GM21360 (cell line): ENCODE measurements around the gene RFPL1.
"Not testable (repeated sequence)": the region's sequence is repeated elsewhere in the genome, so short reads cannot be mapped to it uniquely, and the experiment has no call there.

ENCODE experiments used
- ATAC-seq: cut with Tn5 transposase; IDR thresholded peaks from one replicate; pipeline ENCODE4 v1.9.1; 2021; ENCODE audit warnings: mild to moderate bottlenecking, moderate library complexity; ENCODE audit not compliant: unreplicated experiment

Gene RFPL1

GRCh38 chr22:29438283-29438682, at the start of gene RFPL1:
TSS of gene RFPL1 (plus strand) at chr22:29438583.
- not testable (repeated sequence) for ATAC-seq

DNA sequence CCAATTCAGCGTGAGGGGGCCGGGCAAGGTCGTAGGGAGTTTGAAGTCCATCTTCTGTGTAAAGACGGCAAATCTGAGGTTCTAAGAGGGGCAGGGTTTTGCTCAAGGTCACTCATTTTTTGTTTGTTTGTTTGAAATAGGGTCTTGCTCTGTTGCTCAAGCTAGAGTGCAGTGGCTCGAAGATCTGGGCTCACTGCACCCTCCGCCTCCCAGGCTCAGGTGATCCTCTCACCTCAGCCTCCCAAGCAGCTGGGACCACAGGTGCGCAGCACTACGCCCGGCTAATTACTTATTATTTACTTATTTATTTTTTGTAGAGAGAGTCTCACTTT, 49.7 kb upstream of the RFPL1 start:
- ATAC-seq: no peak

GRCh38 chr22:29390270-29390669, 48.1 kb upstream of the RFPL1 start:
- ATAC-seq: no peak

GRCh38 chr22:29391546-29391945, 46.8 kb upstream of the RFPL1 start:
- ATAC-seq: no peak

DNA sequence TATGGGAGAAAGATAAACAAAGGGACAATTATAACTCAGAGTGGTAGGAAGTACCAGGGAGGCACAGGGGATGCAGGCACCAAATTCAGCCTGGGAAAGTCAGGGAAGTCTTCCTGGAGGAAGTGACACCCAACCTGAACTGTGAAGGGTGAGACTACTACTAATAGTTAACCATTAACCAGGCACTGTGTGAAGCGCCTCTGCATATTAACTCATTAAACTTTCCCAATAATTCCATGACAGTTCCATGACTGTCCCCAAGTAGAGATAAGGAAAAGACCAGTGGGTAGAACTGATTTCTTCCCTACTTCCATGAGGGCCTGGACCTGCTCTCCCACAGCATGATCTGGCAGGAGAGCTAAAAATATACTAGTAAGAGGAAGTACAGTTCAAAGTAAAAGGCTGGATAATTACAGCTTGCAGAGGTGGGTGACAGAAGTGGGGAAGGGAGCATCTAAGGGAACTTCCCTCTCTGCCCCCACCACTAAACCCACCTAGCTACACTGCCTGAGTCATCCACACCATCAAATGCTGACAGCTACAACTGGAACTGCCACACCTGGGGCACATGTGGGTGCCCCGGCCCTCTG, 45.3 kb upstream of the RFPL1 start:
- ATAC-seq: no peak

GRCh38 chr22:29394931-29395581, 43.3 kb upstream of the RFPL1 start:
- no peak for ATAC-seq

DNA sequence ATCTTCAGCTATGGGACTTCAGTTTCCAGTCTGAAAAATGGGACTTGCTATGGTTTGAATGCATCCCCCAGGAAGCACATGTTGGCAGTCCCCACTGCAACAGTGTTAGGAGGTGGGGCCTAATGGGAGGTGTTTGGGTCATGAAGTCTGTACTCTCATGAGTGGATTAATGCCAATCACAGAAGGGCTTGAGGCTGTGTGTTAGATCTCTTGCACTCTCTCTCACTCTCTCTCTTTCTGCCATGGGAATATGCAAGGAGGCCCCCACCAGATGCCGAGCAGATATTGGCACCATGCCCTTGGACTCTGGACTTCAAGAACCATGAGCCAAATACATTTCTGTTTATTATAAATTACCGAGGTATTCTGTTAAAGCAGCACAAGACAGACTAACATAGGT, 42.3 kb upstream of the RFPL1 start:
- ATAC-seq: no peak

GRCh38 chr22:29397791-29398190, 40.6 kb upstream of the RFPL1 start:
- ATAC-seq: no peak

- ATAC-seq: no peak
Observed at GRCh38 chr22:29400576-29400975, 37.8 kb upstream of the RFPL1 start.

GRCh38 chr22:29401538-29401937, 36.8 kb upstream of the RFPL1 start:
- not testable (repeated sequence) for ATAC-seq

DNA sequence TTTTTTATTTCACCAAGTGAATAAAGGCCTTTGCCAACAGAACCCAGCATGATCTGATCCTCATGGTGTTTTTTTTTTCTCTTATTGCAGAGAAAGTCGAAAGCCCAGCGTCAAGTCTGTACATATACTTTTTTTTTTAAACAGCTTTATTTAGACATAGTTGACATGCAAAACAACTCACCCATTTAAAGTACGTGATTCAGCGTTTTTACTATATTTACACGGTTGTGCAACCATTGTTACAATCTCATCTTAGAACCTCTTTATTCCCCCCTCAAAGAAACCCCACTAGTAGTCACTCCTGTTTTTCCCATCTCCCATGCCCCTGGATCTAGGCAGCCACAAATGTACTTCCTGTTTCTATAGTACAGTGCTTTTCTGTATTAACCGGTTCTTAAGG, 29.4 kb upstream of the RFPL1 start:
- no peak for ATAC-seq

DNA sequence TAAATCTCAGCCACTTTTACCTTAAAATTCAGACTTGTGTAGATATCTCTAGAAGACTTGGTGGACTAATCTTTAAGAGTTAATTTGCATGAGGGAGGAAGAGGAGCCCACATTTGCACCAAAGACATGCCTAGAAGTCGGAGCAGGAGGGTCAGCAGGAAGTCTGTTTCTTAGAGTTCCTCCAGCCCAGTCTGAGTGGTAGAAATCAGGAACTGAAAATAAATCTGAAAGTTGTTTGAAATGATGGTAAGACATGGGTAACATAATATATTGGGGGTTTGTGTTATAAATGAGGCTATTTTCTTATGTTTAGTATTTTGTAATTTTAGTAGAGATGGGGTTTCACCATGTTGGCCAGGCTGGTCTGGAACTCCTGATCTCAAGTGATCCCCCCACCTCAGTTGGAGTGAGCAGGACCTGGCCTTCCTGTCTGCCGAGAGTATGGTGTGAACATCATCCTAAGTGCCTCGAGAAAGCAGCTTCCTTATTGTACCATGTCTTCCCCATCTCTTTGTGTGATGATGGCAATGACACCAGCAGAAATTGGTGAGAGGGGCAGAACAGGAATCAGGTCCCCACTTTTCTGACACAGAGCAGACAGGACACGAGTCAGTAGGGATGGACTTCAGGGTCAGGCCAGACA, 26.7 kb upstream of the RFPL1 start:
- not testable (repeated sequence) for ATAC-seq

GRCh38 chr22:29412772-29413171, 25.6 kb upstream of the RFPL1 start:
- ATAC-seq: not testable (repeated sequence)

- not testable (repeated sequence) for ATAC-seq
Observed at GRCh38 chr22:29414951-29415591, 23.3 kb upstream of the RFPL1 start.

GRCh38 chr22:29418704-29419103, 19.7 kb upstream of the RFPL1 start:
- not testable (repeated sequence) for ATAC-seq

DNA sequence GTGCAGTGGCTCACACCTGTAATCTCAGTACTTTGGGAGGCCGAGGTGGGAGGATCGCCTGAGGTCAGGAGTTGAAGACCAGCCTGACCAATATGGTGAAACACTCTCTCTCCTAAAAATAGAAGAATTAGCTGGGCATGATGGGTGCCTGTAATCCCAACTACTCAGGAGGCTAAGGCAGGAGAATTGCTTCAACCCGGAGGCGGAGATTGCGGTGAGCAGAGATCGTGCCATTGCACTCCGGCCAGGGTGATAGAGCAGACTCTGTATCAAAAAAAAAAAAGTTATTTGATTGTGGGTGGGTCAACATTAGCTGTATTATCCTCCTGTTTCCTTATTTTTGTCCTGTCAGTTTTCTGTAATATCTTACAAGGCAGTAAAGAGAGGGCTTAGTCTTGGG, 11.9 kb upstream of the RFPL1 start:
- no peak for ATAC-seq

- no peak for ATAC-seq
Observed at GRCh38 chr22:29427176-29427760, 11.1 kb upstream of the RFPL1 start.

- ATAC-seq: no peak
Observed at GRCh38 chr22:29431986-29432385, 6.4 kb upstream of the RFPL1 start.

DNA sequence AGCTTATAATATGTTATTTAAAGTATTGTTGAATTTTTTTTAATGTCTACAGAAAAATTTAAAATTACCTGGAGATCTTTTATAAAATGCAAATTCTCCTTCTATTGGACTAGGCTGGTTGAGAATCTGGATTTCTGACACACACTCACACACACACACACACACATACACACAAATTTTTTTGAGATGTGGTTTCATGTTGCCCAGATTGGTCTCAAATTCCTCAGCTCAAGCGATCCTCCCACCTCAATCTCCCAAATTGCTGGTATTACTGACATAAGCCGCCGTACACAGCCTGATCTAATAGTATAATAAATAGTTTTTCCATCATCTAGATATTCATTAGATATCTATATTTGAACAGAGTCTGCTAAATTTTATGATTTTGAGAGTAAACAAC, 4.5 kb upstream of the RFPL1 start:
- ATAC-seq: no peak

- no peak for ATAC-seq
Observed at GRCh38 chr22:29434288-29434687, 4.1 kb upstream of the RFPL1 start.

DNA sequence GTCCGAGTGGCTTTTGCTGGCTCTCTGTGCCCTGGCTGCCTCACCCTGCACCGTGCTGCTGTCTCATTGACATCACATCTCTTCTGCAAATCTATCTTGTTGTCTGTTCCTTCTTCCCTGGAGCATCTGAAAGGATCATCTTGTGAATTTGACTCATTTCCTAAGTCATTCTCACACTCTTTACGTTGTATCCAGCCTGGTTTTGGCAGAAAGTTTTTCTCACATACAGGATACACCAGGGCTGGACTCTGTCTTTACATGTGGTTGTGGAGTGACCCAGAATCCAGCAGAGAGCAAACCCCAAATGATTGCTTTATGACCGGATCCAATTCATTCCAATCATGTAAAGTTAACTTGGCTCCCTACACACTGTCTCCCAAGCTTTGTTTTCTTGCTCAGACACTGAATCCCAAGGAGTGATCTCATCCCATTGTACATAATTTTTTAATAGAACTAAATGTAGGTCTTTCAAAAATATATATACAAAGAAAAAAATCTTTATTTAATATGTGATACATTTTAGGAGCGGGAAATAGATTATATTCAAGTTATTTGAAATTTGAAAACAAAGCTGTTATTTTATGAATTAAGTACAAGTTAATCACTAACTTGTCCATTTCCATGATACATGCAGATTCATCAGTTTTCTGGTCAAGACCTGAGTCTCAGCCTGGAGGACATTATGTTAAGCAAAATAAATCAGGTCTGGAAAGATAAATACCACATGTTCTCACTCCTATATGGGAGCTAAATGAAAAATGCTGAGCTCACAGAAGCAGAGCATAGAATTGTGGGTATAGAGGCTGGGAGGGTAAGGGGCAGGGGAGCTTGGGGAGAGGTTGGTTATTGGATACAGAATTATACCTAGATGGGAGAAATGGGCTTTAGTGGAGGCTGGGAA, 2.9 kb upstream of the RFPL1 start:
- no peak for ATAC-seq
